HG03139 (cell line): Measurements from ENCODE around the gene RIN1.

Experiments used
- ATAC-seq: cut with Tn5 transposase; IDR thresholded peaks from one replicate; pipeline ENCODE4 v1.9.1; 2021; ENCODE audit not compliant: unreplicated experiment

Gene RIN1

GRCh38 chr11:66284526-66285078 lies 51.6 kb downstream of the RIN1 start:
- no peak for ATAC-seq

- no peak for ATAC-seq
These were observed 52.7 kb downstream of the RIN1 start for GRCh38 chr11:66283461-66284105.

GRCh38 chr11:66282468-66283455 lies 53.5 kb downstream of the RIN1 start:
- ATAC-seq: peak; percentile 59
